Activated CD4-positive, alpha-beta T cell treated with anti-CD3 and anti-CD28 coated beads, Interleukin-2, amount 50 U/mL, for 4 hours (primary cell): ENCODE measurements around the gene TENM3.

ENCODE experiments used
- DNase-seq, 2 experiments: peaks; one replicate each; pipeline ENCODE4 v3.0.0-alpha.2; 2020

The TENM3 gene

DNA sequence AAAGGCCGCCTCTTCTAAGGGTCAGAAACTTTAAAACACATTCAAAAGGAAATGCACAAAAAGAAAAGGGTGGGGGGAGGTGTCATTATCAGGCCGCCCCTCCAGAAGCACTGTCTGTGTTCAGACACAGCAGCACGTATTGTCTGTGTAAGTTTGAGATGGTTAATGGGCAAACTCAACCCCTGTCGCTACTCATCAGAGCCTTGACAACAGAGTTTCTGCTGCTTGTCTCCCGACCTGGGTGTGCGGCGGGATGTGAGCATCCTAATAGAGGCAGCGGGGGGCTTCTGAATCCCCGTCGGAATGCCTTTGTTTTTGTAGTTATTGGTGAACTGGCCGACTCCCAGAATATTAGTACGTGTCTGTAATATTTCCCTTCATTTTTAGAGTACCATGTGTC, 515.1 kb downstream of the TENM3 start:
- no peak for DNase-seq

DNA sequence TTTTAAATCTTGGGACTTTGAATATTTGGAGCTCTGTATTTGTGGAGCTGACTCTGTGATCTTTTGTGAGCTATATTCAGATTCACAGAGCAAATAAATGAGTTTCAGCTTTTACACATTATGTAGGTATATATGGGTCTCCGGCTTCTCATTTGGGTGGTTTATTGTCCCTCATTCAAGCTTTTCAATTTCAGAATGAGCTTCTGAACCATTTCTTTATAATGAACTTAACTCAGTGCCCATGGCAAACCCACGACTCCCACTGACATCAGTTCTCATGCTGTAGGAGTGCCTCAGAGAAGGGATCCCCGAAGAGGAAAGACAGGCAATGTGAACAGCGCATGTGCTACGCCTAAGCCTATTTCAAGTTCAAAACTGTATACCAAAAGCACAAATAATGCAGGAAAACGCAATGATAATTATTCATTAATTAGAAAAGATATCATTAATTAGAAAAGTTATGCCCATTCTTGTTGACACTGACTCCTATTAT, 517.4 kb downstream of the TENM3 start:
- no peak for DNase-seq

GRCh38 chr4:182764137-182764536, 520.9 kb downstream of the TENM3 start:
- no peak for DNase-seq

- DNase-seq = no peak
Measured at GRCh38 chr4:182764642-182765041, 521.4 kb downstream of the TENM3 start.

GRCh38 chr4:182765987-182766856, 523.0 kb downstream of the TENM3 start:
- DNase-seq = no peak

GRCh38 chr4:182766857-182767250, 523.7 kb downstream of the TENM3 start:
- DNase-seq = no peak

GRCh38 chr4:182768838-182769237, 525.6 kb downstream of the TENM3 start:
- no peak for DNase-seq

DNA sequence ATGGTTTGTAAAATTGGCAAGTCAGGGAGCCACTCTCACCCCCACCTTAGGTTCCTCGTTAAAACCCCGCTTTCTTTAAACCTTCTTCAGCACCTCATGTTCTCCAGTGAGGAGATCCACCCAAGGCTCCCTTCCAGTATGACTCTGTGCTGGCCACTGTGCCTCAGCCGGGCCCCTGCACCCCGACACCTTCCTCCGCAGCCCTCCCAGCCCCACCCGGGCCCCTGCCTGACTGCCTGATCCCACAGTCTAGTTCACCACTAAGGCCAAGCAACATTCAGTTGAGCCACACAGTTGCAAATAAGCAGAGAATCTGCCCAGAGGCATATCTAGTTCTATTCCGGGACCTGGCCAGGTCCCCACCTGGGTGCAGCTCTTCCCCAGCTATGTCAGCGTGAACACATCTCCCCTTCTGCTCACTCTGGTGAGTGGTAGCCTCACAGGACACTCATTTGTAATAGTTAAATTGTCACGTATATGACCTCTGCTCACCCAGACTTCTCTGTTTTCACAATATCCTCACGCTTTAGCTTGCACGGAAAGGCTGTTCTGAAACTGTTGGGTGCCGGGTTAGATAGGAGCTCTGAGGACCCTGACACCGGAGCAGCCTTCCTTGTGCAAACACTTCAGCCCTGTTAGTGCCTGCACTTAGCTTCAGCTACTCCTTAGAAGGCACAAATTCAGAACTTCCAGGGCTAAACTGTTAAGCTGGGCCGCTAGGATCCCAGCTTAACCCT, 527.2 kb downstream of the TENM3 start:
- no peak for DNase-seq

DNA sequence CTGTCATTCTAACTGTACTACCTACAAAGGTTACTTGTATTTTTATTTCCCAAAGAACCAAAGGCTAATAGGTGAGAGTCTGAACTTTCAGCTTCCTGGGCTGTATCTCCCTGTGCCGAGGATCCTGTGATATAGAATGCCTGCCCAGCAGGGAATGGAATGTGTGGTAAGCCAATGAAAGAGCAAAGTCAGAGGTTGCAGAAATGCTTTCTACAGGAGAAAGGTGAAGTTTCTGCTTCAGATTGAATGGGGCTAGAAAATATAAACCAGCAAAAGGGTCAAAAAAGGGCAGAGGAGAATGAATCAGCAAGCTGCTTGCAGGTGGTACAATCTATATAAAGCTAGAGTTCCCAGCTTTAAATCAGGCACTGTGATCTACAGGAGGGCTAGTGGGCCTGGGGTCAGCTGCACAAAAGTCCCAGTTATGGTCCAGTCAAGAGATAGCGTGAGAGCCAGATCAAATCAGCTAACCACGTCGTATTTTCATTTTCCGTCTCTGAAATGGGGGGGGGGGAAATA, 527.9 kb downstream of the TENM3 start:
- DNase-seq = no peak

GRCh38 chr4:182775075-182775474, 531.9 kb downstream of the TENM3 start:
- no peak for DNase-seq

DNA sequence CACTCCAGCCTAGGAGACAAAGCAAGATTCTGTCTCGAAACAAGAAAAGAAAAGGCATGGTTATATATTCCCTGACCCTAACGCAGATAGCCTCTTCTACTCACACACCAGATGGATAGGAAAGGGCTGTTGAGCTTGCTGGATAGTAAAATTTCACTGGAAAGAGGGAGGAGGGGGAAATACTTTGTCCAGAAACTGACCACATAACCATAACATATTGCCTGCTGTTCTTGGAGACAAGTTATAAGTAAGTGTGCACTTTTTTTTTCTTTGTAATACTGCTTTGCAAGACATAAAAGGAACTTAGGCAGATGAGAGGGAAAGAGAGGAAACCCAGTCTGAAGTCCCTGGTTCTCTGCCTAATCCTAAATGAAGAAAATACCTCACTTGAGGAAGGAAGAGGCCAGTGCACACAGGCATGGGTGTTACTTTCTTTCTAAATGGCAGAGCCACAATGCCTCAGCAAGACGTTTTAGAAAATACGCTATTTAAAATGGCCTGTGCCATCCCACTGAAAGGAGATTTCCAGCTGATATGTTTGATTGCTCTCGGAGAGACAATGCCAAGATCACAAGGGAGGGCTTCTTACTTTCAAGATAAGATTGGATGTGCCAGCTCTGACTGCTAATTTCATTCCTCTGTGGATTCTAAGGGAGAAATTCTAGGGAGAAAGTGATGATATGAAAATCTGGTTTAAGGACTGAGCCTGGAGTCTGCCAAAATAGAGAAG, 533.3 kb downstream of the TENM3 start:
- no peak for DNase-seq

- DNase-seq = no peak
Measured at GRCh38 chr4:182778222-182778982, 535.2 kb downstream of the TENM3 start.

DNA sequence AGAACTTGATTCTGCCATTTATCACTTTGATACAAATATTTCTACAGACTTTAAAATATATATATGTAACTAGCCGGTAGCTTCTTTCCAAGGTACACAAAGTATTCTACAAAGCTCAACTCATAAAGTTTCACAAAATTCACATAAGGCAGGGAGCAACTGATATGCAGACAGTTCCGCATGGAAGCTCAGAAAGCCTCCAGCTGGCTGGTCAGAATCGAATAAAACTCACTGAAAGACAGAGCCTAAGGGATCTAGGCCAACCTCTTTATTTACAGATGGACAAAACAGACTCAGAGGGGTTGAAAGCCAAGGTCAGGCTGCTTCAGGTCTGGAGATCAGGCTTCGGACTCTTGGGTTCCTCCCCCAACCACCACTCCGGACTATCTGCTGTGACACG, 543.8 kb downstream of the TENM3 start:
- no peak for DNase-seq

- DNase-seq = no peak
Measured at GRCh38 chr4:182788201-182788600, 545.0 kb downstream of the TENM3 start.

DNA sequence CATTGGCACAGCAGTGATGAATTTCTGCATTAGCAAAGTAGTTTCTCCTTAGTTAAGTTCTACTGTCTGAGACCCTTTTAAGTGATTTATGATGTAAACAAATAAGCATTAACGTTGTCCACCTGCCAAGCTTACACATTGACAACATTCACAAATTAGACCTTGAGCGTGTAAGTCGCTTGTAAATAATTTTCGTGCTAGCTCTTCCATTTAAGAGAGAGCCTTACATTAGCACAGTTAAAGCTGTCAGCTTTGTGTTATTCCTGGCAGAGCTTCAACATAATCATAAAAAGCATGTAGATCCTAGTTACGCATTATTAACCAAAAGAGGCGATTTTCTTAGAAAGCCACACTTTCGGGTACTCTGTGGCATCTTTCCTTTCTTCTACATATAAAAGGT, 546.3 kb downstream of the TENM3 start:
- DNase-seq = no peak

DNA sequence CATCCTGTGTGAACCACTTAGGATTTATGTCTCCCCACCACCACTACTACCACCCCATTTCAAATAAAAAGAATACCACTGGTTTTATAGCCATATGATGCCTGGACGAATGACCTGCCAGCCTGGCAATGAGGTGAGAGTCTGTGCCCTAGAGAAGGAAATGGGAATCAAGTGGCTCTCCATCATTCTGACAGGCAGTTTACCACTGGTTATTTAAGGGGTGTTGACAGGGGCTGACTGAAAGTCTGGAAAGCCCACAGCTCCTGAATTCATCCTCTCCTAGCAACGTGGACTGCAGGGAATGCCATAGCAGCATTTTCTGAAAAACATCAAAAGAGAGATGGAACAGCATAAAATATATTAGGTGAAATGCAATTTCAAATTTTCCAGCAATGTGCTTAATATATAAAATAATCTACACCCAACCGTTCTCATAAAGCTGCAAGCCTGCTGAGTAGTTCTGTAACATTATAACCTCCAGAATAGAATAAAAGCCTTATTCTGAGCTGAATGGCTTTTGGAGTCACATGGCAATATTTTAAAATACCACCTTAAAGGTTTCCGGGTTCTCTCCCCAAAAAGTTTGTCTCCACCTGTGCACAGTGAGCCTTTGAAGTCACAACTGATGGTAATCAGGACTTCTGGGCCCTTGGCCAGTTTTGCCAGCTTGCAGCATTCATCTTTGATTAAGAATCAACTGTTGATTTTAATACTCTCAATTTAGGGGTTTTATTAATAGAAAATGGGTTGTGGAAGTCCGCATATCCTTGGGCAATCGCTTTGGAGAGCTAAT, 552.4 kb downstream of the TENM3 start:
- no peak for DNase-seq

DNA sequence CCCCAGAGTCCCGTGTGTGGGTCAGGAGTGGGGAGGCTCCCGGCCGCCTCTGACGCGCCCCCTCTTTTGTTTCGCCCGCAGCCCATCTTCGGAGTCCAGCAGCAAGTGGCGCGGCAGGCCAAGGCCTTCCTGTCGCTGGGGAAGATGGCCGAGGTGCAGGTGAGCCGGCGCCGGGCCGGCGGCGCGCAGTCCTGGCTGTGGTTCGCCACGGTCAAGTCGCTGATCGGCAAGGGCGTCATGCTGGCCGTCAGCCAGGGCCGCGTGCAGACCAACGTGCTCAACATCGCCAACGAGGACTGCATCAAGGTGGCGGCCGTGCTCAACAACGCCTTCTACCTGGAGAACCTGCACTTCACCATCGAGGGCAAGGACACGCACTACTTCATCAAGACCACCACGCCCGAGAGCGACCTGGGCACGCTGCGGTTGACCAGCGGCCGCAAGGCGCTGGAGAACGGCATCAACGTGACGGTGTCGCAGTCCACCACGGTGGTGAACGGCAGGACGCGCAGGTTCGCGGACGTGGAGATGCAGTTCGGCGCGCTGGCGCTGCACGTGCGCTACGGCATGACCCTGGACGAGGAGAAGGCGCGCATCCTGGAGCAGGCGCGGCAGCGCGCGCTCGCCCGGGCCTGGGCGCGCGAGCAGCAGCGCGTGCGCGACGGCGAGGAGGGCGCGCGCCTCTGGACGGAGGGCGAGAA, 556.5 kb downstream of the TENM3 start:
- no peak for DNase-seq

- DNase-seq = no peak
Measured at GRCh38 chr4:182800216-182800515, 557.0 kb downstream of the TENM3 start.

DNA sequence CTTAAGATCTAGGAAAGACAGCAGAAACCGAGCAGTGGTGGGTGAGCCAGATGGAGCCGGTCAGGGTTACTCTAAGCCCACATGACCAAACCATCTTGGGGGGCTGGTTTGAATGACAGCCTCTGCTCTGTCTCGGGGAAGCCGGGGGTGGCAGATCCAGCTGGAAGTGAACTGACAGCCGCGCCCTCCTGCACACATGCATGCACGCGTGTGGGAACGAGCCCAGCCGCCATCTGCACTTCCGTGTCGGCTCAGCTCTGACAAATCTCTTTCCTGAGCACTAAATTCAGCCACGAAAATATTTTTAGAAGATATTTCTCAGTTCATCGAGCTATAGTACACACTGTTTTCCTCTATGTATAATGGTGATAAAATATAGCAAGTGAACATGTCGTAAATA, 558.4 kb downstream of the TENM3 start:
- DNase-seq = no peak

DNA sequence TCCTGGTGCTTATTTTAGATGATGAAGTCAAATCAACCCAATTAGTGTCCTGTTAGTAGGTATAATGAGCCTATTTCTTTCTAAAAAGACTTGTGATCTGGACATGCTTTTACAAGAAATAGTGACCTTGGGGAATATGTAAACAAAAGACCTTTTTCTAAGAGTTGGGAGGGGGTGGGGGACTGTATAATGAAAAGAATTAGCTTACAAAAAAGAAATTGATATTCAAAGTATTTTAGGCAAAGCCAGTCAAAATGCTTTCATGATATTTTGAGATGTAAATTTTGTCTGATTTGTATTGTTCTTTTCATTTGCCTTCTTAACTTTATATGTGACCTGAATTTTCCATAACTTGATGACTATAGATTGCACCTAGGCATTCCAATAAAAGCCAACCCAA, 559.4 kb downstream of the TENM3 start:
- DNase-seq = no peak

- DNase-seq = no peak
Measured at GRCh38 chr4:182803235-182803634, 560.0 kb downstream of the TENM3 start.
